Myocyte (in vitro differentiated cells): ENCODE measurements around the gene DPPA2. TPM values are rescaled to one million over a fixed set of nuclear protein-coding genes. Genes with fewer than 3 reads are reported as not detected.

Experiments
- DNase-seq: peaks from one replicate; pipeline ENCODE4 v3.0.0-alpha.2; 2012; ENCODE audit warnings: low read depth
- total RNA-seq: library from RNA; depleted of rRNA; stranded (reverse); fragments of >200 nt; gene quantifications from 2 replicates; pipeline ENCODE4 v1.2.3, GENCODE V29; 2014

The DPPA2 gene
- total RNA-seq, 1 donor from 2014 or later, result not detected

DNA sequence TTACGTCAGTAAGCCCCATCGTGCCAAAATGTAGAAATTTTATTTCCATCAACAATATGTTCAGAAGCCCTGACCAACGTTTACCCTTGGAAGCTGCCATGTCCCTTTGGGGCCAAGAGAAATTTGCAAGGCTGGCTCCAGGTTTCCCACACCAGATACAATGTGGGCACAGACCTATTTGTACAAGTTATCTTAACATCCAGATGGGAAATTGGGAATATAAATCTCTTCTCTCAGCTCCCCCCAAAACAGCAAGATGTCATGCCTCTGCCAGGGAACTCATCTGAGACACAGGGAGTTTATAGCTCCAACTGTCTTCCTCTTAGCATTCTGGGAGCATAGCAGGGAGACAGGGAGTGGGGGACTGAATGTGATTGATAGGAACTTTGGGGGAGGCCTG, 9.3 kb upstream of the DPPA2 start:
- DNase-seq, result no peak

DNA sequence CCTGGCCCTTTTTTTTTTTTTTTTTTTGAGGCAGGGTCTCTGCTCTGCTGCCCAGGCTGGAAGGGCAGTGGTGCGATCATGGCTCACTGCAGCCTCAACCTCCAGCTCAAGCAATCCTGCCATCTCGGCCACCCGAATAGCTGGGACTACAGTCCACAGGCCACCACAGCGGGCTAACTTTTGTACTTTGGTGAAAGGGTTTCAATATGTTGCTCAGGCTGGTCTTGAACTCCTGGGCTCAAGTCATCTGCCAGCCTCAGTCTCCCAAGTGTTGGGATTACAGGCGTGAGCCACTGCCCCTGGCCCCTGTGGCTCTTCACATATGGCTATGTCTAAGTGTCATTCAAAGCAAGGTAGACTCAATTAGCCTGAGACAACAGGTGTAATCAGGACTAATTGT, 8.8 kb upstream of the DPPA2 start:
- no peak for DNase-seq

DNA sequence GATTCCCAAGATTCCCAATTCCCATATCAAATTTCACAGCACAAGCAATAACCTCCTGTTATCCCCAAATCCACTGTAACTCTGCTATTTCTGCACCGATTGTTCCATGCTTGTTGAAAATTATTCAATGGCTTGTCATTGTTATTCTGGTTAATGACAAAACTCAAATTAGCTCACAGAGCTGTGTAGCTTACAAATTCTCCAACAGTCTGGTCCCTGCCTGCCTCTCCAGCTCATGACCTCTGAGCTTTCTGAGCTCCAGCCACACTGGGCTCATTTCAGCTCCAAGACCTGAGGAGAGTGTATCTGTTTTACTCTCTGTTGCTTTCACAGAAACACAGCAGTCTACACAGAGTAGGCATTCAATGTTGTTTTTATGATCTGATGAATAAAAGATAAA, 3.3 kb downstream of the DPPA2 start:
- no peak for DNase-seq

DNA sequence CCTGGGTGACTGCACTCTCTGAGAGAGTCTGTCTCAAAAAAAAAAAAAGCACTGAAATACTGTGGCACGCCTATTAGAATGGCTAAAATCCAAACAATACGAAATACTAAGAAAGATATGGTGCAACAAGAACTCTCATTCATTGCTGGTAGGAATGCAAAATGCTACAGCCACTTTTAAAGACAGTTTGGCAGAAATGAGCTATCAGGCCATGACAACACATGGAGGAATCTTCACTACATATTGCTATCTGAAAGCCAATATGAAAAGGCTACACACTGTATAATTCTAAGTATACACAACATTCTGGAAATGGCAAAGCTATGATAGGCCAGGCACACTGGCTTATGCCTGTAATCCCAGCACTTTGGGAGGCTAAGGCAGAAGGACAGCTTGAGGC, 18.8 kb downstream of the DPPA2 start:
- DNase-seq, result no peak

DNA sequence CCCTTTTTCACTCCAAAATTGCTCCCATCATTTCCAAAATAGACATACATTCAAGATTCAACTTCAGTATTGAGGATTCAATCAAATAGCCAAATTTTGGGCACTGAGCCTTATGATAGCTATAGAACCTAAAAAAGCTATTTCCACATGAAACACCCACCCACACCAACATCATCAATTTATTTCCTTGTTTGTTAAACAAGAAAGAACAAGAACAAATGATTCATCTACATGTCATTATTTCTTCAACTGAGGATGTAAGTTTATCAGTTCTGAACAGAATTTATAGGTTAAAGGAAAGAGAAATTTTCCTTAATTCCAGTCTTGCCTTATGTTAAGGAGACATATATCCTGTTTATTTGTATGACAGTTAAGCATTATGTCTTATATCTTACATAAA, 32.2 kb downstream of the DPPA2 start:
- DNase-seq, result no peak

DNA sequence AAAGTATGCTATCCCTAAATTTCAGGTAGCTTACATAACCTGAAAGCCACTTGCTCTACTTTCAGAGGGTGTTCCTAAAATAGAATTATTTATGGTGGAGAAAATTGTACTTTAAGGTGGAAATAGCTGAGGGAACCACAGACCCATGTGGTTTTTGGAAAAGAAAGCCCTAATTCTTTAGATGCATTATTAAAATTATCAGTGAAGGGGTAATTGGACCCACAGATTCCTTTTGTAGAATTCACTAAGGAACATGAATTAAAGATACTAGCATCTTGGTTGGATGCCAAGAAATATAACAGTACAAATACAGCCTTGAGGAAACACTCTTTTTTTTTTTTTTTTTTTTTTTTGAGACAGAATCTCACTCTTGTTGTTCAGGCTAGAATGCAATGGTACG, 37.8 kb downstream of the DPPA2 start:
- DNase-seq, result no peak

DNA sequence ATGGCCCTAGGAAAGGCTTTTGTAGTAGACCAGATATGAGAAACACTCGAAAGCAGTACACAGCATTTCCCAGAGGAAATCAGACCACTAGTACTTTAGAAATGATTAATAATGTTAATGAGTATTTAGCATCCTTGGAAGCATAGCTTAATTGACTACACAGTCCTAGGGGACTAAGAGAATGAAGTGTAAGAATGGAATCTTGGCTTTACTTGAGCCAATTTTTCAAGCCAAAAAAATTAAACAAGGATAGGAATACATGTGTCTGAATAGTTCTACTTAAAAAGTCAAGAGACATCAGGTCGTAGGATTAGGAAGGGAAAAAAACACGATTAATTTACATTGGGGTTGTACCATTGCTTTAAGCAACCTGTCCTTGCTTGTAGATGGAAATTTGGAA, 38.2 kb downstream of the DPPA2 start:
- DNase-seq, result no peak

DNA sequence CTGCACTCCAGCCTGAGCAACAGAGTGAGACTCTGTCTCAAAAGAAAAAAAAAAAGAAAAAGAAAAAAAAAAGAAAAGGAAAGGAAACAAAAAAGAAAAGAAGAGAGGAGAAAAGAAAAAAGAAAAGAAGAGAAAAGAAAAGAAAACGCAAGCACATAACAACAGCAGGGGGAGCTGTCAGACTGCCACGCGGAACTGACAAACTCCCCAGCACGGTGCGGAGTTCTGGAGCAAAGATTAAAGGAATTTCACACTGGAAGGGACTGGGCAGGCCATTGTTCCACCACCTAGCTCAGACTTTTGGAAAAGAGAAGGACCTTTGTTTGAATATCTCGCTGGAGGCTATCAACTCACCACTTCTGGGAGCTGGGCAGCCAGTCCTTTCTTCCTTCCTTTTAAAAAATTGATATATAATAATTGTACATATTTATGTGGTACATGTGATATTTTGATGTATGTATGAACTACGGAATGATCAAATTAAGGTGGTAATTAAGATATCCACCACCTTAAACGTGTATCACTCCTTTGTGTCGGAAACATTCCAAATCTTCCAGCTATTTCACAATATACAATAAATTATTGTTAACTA, 40.5 kb downstream of the DPPA2 start:
- peak; percentile 42 for DNase-seq

DNA sequence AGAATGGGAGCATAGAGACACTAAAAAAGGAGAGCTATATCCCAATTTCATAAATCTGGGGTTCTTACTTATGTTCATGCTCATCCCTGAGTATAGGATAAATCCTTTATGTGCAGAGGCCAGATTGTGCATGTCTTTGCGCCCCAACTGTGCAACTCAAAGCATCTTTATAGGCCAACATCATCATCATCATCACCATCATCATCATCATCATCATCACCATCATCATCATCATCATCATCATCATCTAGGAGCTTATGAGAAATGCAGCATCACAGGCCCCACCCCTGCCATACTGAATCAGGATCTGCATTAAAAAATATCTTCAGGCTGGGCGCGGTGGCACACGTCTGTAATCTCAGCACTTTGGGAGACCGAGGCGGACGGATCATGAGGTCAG, 45.5 kb downstream of the DPPA2 start:
- no peak for DNase-seq

DNA sequence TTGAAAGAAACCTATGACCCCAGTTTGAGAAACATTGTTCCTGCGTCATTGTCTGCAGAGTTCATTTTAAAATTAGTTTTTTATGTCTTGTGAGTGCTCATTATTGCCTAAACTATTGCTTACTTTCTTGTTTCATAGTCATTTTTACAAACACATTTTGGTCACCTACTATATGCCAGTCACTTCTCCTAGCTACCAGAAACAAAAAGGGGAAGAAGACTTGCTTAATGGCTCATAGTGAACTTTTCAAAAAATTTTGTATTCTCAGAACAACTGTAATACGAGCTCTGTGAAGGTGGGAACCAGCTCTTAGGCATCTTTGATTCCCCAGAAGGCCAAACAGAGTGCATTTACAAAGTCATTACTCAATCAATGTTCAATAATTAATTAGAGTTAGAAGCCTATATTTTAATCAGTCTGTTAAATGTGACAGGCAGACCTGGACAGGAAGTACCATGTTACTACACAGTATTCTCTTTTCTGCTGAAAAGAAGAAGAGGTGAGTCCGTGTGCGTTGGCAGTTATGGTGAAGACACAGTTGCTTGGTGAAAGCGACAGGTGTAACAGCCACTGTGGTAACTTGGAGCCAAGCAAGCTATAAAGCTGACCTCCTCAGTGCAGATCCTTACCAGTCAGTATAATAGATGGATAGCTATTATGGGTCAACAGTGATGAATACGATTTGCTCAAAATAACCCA, 46.6 kb downstream of the DPPA2 start:
- DNase-seq, result no peak

DNA sequence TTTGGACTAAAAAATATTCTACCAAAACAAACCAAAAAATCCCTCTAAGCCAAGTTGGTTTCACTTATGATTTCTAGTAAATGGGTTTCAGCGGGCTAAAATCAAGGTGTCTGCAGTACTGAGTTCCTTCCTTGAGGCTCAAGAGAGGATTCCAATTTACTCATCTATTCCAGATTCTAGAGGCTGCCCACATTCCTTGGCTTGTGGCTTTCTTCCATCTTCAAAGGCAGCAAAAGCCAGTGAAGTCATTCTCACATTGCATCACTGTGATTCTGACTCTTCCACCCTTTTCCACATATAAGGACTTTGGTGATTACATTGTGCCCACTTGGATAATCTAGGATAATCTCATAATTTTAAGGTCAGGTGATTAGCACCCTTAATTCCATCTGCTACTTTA, 48.1 kb downstream of the DPPA2 start:
- no peak for DNase-seq

DNA sequence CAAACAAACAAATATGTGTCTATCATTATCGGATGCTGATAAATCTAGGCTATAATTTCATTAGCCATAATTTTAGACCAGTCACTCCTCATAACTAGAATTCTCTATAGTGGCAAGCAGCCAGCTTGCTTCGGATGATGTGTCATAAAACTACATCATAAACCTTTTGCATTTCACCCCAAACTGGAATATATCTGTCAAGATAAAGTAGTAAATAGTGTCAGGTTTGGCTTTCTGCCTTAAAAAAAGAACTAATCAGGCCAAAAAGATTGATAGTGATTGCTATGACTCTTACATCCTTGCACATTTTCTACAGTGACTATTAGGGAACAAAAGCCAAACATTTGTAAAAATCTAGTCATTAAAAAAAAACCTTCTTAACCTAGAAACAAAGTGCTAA, 51.0 kb downstream of the DPPA2 start:
- DNase-seq, result no peak

DNA sequence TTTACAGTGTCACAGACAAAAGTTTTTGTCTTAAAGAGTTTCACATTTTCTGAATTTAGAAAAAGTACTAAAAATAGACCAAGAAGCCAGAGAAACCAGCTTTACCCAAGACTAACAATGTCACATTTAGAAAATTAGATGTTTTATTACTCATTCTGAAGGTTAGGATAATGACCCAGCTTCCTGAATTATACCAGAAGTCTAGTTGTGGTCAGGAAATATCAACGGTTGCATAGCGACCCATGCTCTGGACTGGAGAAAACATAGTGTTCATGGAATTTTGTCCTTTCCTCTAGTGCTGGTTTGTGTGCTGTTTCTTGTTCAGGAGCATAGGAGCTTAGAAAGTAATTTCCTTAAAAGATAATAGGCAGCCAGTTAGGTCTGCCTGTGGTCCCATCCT, 59.0 kb downstream of the DPPA2 start:
- DNase-seq, result peak; percentile 1

DNA sequence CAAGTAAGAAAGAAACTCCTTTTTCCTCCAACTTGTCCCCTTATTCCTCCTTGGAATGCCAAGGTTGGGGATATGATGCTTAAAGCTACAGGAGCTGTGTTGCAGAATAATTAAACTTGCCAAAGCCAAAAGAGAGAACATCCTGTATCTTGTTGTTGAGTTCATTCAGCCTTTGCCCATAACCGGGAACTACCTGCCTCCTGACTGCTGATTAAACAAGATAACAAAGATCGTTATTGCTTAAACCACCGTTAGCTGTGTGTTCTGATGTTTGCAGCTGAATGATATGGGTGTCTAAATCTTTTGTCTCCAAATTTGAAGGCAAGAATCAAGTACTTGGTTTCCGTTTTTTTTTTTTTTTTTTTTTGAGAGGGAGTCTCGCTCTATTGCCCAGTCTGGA, 61.5 kb downstream of the DPPA2 start:
- no peak for DNase-seq

DNA sequence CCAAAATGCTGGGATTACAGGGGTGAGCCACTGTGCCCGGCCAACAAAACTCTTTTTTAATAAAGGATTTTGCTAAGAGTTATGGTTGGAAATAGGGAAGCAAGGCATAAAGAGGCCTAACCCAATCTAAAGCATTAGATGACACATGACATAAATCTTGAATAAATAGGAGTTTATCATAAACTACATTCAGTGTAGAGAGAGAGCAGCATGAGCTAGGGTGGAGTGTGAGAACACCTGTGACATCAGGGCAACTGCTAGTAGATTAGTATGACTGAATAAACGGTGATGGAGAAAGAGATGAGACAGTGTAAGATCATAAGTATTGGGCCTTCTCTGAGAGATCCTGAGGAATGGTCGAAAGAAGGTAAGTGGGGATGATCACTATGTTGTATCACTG, 63.7 kb downstream of the DPPA2 start:
- no peak for DNase-seq

Other genes starting within 250 kb of the DPPA2 start
- not detected in 2 replicates for gene MORC1, start 198.4 kb downstream of the DPPA2 start, total RNA-seq
- not detected in 2 replicates for gene C3orf85, start 179.8 kb downstream of the DPPA2 start, total RNA-seq
- 0.21 TPM in 1 of 2 replicates, not detected in the other for gene DPPA4, start 21.0 kb upstream of the DPPA2 start, total RNA-seq